Fibroblast of villous mesenchyme (primary cell): ENCODE results near the gene ZNF860. TPM values are rescaled to one million over a fixed set of nuclear protein-coding genes. Genes with fewer than 3 reads are reported as not detected.

ENCODE experiments used
- DNase-seq: peaks from one replicate; pipeline ENCODE4 v3.0.0-alpha.2; 2010; ENCODE audit warnings: low read depth
- H3K4me3 ChIP-seq: 2 replicates; pipeline ENCODE4 v1.5.1; 2011; ENCODE audit warnings: low read depth, mild to moderate bottlenecking, low read length
- small RNA-seq: library from RNA; depleted of rRNA; stranded (forward); fragments of <200 nt; gene quantifications from one replicate; pipeline ENCODE3, GENCODE V24; 2012
- total RNA-seq: library from RNA; depleted of rRNA; stranded (reverse); fragments of >200 nt; gene quantifications from 2 replicates; pipeline ENCODE4 v1.2.3, GENCODE V29; 2012
- TF ChIP-seq, protein P1 (sequence below): IDR thresholded peaks from 2 replicates; pipeline ENCODE4 v1.5.1; 2012; ENCODE audit warnings: low read depth, mild to moderate bottlenecking, low read length; ENCODE audit not compliant: insufficient read depth

Gene ZNF860
- total RNA-seq, 1 donor = 0.86 TPM

DNA sequence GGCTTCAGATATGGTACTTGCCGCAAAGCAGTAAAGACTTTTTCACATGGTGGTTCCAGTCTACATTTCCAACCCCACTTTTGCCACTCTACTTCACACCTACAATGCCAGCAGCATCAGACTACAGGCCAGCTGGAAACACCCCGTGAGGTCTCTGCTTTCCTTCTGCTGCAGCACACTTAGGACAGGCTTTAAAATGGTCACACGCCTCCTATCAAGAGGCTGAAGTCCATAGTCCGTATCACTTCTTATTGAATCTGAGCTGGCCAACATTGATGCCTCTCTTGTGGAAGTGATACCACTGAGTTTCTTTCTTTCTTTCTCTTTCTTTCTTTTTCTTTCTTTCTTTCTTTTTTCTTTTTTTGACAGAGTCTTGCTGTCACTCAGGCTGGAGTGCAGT is 59.8 kb downstream of the ZNF860 start:
- DNase-seq = no peak
- TF ChIP-seq, protein P1, sequence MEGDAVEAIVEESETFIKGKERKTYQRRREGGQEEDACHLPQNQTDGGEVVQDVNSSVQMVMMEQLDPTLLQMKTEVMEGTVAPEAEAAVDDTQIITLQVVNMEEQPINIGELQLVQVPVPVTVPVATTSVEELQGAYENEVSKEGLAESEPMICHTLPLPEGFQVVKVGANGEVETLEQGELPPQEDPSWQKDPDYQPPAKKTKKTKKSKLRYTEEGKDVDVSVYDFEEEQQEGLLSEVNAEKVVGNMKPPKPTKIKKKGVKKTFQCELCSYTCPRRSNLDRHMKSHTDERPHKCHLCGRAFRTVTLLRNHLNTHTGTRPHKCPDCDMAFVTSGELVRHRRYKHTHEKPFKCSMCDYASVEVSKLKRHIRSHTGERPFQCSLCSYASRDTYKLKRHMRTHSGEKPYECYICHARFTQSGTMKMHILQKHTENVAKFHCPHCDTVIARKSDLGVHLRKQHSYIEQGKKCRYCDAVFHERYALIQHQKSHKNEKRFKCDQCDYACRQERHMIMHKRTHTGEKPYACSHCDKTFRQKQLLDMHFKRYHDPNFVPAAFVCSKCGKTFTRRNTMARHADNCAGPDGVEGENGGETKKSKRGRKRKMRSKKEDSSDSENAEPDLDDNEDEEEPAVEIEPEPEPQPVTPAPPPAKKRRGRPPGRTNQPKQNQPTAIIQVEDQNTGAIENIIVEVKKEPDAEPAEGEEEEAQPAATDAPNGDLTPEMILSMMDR = no peak

More for the DNA sequence above, 59.8 kb downstream of the ZNF860 start:
- H3K4me3 ChIP-seq = no peak overlapping the region

Small RNAs within 50 kb of the gene (small RNA-seq; reads per million reads assigned to genes)
- not detected for gene RF00402

Other genes starting within 250 kb of the ZNF860 start
- 7.3 and 16.8 TPM in 2 replicates for gene OSBPL10, start 488 bp upstream of the ZNF860 start, total RNA-seq
- gene GPD1L, start 124.9 kb downstream of the ZNF860 start, total RNA-seq = 3.5 and 7.8 TPM in 2 replicates